ENCODE results near the gene NECTIN4.
"Not testable (repeated sequence)": the region's sequence is repeated elsewhere in the genome, so short reads cannot be mapped to it uniquely, and the experiment has no call there.

Gene NECTIN4

GRCh38 chr1:161071886-161072371, 17.4 kb downstream of the NECTIN4 start:
- TF ChIP-seq, protein P1, sequence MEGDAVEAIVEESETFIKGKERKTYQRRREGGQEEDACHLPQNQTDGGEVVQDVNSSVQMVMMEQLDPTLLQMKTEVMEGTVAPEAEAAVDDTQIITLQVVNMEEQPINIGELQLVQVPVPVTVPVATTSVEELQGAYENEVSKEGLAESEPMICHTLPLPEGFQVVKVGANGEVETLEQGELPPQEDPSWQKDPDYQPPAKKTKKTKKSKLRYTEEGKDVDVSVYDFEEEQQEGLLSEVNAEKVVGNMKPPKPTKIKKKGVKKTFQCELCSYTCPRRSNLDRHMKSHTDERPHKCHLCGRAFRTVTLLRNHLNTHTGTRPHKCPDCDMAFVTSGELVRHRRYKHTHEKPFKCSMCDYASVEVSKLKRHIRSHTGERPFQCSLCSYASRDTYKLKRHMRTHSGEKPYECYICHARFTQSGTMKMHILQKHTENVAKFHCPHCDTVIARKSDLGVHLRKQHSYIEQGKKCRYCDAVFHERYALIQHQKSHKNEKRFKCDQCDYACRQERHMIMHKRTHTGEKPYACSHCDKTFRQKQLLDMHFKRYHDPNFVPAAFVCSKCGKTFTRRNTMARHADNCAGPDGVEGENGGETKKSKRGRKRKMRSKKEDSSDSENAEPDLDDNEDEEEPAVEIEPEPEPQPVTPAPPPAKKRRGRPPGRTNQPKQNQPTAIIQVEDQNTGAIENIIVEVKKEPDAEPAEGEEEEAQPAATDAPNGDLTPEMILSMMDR (IDR thresholded peaks at IDR 0.05; ENCODE audit: control insufficient read depth, insufficient read depth, low read depth, low read length, missing control alignments), result peak; percentile 69
- H3K4me3 ChIP-seq (ENCODE audit: control insufficient read depth, low read depth, low read length), result no peak overlapping the region
- DNase-seq (ENCODE audit: low read depth), result no peak

DNA sequence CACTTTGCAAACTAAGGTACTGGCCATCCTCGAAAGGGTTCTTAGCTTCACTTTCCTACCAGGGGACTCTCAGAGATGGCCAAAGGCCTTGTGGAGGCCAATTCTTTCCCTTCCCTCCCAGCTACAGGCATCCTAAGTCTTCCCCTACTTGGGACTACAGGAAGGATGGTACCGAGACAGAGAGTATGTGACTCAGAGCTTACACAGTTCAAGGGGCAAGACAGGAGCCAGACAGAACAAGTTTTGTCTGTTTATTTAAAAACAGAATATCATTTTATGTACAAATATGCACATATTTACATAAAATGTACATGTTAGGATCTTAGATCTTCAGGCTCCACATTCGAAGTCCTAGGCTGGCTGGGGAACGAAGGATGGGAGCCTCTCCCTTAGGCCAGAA, 18.6 kb downstream of the NECTIN4 start:
- no peak overlapping the region for H3K4me3 ChIP-seq (ENCODE audit: control insufficient read depth, low read depth, low read length)
- DNase-seq (ENCODE audit: low read depth), result no peak
- TF ChIP-seq, protein P1 (IDR thresholded peaks at IDR 0.05; ENCODE audit: control insufficient read depth, insufficient read depth, low read depth, low read length, missing control alignments), result no peak

- DNase-seq (ENCODE audit: low read depth), result no peak
- TF ChIP-seq, protein P1 (IDR thresholded peaks at IDR 0.05; ENCODE audit: control insufficient read depth, insufficient read depth, low read depth, low read length, missing control alignments), result no peak
- H3K4me3 ChIP-seq (ENCODE audit: control insufficient read depth, low read depth, low read length), result no peak within 1 kb of the TSS
Measured at GRCh38 chr1:161069731-161070270, 19.6 kb downstream of the NECTIN4 start, which contains the start of gene ARHGAP30. Gene ARHGAP30 (minus strand): TSS chr1:161069891. CDS start chr1:161069624, 267 bp downstream.

DNA sequence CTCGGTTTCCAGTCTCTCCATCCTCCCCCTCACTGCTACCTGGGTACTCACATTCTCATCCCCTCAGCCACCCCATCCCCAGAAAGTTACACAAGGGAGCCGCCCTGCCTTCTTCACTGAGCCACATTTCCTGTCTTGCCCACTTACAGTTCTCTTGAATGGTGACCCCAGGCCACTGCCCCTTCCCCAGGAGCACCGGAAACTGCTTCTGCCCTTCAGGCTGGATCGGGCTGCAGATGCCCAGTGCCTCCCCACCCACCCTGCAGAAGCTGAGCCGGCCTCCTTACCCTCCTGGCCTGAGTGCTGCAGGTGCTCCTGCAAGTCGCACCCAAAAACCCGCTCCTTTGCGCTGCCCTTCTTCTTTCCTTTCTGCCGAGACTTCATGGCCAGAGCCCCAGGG, 20.1 kb downstream of the NECTIN4 start:
- no peak for DNase-seq (ENCODE audit: low read depth)
- H3K4me3 ChIP-seq (ENCODE audit: control insufficient read depth, low read depth, low read length), result no peak overlapping the region

DNA sequence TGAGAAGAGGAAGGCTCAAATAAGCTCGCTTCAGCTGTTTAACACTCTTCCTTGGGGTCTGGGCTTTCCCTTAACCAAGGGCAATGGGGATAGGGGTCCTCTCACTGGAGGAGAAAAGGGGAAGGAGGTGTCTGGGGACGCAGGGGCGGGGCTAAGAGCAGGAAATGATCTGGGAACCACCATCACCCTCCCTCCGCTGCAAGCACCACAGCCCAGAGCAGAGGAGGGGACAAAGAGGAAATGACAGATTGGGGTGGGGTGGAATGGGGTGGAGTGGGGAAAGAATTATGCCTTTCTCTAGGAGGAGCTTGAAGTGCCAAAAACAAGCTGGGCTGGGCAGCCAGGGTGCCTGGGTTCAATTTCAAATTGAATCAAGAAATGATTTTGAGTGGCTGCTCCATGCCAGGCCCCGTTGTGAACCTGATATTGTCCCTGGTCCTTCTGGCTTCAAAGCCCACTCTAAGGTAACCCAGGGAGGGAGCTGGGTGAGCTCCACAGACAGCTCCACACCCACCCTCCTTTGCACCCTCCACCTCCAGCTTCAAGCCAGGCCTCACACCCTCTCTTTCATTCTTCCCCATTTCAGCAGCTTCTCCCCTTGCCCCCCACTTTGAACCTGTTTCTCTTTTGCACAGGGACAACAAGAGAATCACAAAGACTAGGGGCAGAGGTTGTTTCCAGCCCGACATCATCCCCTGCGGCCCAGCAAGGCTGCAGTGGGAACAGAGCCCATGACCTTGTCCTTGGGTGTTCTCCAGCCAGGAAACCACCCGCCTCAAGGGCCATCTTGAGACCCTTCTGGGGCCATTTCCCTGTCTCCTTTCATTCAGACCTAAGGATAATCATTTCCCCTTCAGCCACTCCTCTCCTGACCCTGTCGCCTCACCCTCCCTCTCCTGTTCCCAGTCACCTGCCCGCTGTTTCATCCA, 20.8 kb downstream of the NECTIN4 start:
- TF ChIP-seq, protein P1 (IDR thresholded peaks at IDR 0.05; ENCODE audit: control insufficient read depth, insufficient read depth, low read depth, low read length, missing control alignments), result no peak
- H3K4me3 ChIP-seq (ENCODE audit: control insufficient read depth, low read depth, low read length), result no peak overlapping the region
- no peak for DNase-seq (ENCODE audit: low read depth)

More for the DNA sequence above, 20.1 kb downstream of the NECTIN4 start:
- TF ChIP-seq, protein P1 (IDR thresholded peaks at IDR 0.05; ENCODE audit: control insufficient read depth, insufficient read depth, low read depth, low read length, missing control alignments), result no peak

DNA sequence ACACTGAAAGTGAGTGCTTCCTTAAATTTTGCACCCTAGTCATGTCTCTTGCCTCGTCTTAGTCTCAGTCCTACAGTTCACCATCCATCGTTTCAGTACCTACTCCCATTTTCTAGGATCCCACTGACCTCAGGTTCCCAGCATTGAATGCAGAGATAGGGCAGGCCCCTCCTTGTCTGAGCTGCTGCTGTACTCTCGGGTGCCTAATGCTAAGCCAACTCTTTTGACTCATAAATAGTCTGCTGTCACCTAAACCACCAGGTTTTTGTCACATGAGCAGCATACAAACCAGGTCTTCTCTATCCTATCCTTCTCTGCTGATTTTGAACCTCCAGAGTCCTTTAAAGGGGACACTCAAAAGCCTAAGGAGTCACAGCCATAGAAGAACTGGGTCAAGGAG, 22.7 kb downstream of the NECTIN4 start:
- H3K4me3 ChIP-seq (ENCODE audit: control insufficient read depth, low read depth, low read length), result no peak overlapping the region
- TF ChIP-seq, protein P1 (IDR thresholded peaks at IDR 0.05; ENCODE audit: control insufficient read depth, insufficient read depth, low read depth, low read length, missing control alignments), result no peak
- DNase-seq (ENCODE audit: low read depth), result no peak

- H3K4me3 ChIP-seq (ENCODE audit: control insufficient read depth, low read depth, low read length), result not testable (repeated sequence)
Measured at GRCh38 chr1:161065681-161066080, 23.7 kb downstream of the NECTIN4 start.

GRCh38 chr1:161063936-161064335, 25.4 kb downstream of the NECTIN4 start:
- DNase-seq (ENCODE audit: low read depth); H3K4me3 ChIP-seq (ENCODE audit: control insufficient read depth, low read depth, low read length): not testable (repeated sequence)

More at GRCh38 chr1:161065681-161066080, 23.7 kb downstream of the NECTIN4 start:
- not testable (repeated sequence) for DNase-seq (ENCODE audit: low read depth)
